HepG2 (cell line): ENCODE results near the gene MIPEP. TPM values are rescaled to one million over a fixed set of nuclear protein-coding genes. Genes with fewer than 3 reads are reported as not detected.

Source experiments
- ATAC-seq: fragments of 200-7000 bp; cut with Tn5 transposase; 3 replicates; pipeline ENCODE4 v1.9.1; 2020; ENCODE audit warnings: mild to moderate bottlenecking, moderate library complexity
- BruUV-seq: library from RNA; stranded (reverse); fragments of 400-500 nt; replicated peaks from 2 replicates; lab custom pipeline; 2021; lab: Mats Ljungman, UMichigan
- CTCF ChIA-PET: fragments of 300-600 bp; formaldehyde crosslinking; extraction: SDS; loops from one replicate; lab custom pipeline; 2021; ENCODE audit warnings: low total read pairs, inconsistent platforms, low intra/inter-chr PET ratio; lab: Yijun Ruan, JAX
- POLR2A ChIA-PET: fragments of 350-600 bp; sonication (Branson Sonifier 250); formaldehyde crosslinking; loops from one replicate; lab custom pipeline; 2020; ENCODE audit warnings: antibody characterized with exemption, inconsistent platforms; lab: Yijun Ruan, JAX
- DNase-seq: peaks from one replicate; pipeline ENCODE4 v3.0.0-alpha.2; 2015; ENCODE audit warnings: low spot score
- FAIRE-seq: peaks from 3 replicates; lab custom pipeline; 2011; peaks lifted over from hg19 to GRCh38; lab: Jason Lieb, UNC
- H2AFZ ChIP-seq: one replicate; pipeline ENCODE4 v1.6.1; 2011; ENCODE audit warnings: low read length, inconsistent platforms
- H3K27ac ChIP-seq: fragments of 300-600 bp; 3 replicates; pipeline ENCODE4 v1.8.0; 2011; ENCODE audit warnings: mixed run types, mild to moderate bottlenecking, mixed read lengths, low read length, inconsistent platforms; ENCODE audit not compliant: insufficient read depth; ENCODE audit errors: extremely low read length
- H3K27me3 ChIP-seq, 2 experiments: fragments of 200-600 bp in 1 of 2; 2 replicates in 1 of 2; 3 replicates in 1 of 2; pipeline versions ENCODE4 v1.6.0 to v1.8.0; 2011; ENCODE audit warnings: low read length in 2 of 2, mild to moderate bottlenecking in 2 of 2, moderate library complexity in 2 of 2, inconsistent platforms in 1 of 2; ENCODE audit not compliant: insufficient read depth in 2 of 2, control insufficient read depth in 1 of 2
- H3K36me3 ChIP-seq, 2 experiments: fragments of 200-600 bp in 1 of 2; replicated peaks in 1 of 2; 2 replicates in 1 of 2; 3 replicates in 1 of 2; pipeline versions ENCODE4 v1.5.1 to v1.8.0; 2011; ENCODE audit warnings: low read length in 2 of 2, inconsistent platforms in 1 of 2; ENCODE audit not compliant: insufficient read depth in 2 of 2, control insufficient read depth in 1 of 2
- H3K4me1 ChIP-seq: 2 replicates; pipeline ENCODE4 v1.5.1; 2012; ENCODE audit warnings: low read length, inconsistent platforms; ENCODE audit not compliant: insufficient read depth
- H3K4me2 ChIP-seq: 2 replicates; pipeline ENCODE4 v1.6.0; 2011; ENCODE audit warnings: low read depth, low read length, inconsistent platforms
- H3K4me3 ChIP-seq, 3 experiments: fragments of 200-600 bp in 1 of 3; sonication (generic), shearing (Covaris generic) in 1 of 3; replicated peaks in 1 of 3; 2 replicates each; pipeline ENCODE4 v1.5.1; 2011 to 2016; ENCODE audit warnings: low read length in 3 of 3, inconsistent platforms in 2 of 3, low read depth in 2 of 3, mild to moderate bottlenecking in 2 of 3, control low read depth in 1 of 3, mixed read lengths in 1 of 3; ENCODE audit not compliant: insufficient read depth in 1 of 3
- H3K79me2 ChIP-seq: one replicate; pipeline ENCODE4 v1.6.1; 2011; ENCODE audit warnings: low read length, inconsistent platforms; ENCODE audit not compliant: insufficient read depth
- H3K9ac ChIP-seq: 2 replicates; pipeline ENCODE4 v1.6.0; 2011; ENCODE audit warnings: mild to moderate bottlenecking, low read depth, low read length, inconsistent platforms; ENCODE audit not compliant: insufficient read depth
- H3K9me3 ChIP-seq: 2 replicates; pipeline ENCODE4 v1.5.1; 2012; ENCODE audit warnings: mild to moderate bottlenecking, low read length
- H4K20me1 ChIP-seq: 2 replicates; pipeline ENCODE4 v1.6.0; 2011; ENCODE audit warnings: inconsistent platforms, mild to moderate bottlenecking, low read length, moderate library complexity; ENCODE audit not compliant: insufficient read depth
- CC2D1A ChIP-seq: sonication (generic); formaldehyde crosslinking; IDR thresholded peaks from 2 replicates; pipeline ENCODE4 v1.8.1; 2023; ENCODE audit warnings: mild to moderate bottlenecking, missing genetic modification reagents
- FOXK2 ChIP-seq: fragments of 450-650 bp; IDR thresholded peaks from 2 replicates; pipeline ENCODE4 v1.6.1; 2016
- HDAC2 ChIP-seq: sonication (generic); formaldehyde crosslinking; IDR thresholded peaks from 2 replicates; pipeline ENCODE4 v1.4.0; 2020; ENCODE audit warnings: missing genetic modification reagents
- KDM5A ChIP-seq: fragments of 200-600 bp; sonication (generic); IDR thresholded peaks from 2 replicates; pipeline ENCODE4 v1.7.0; 2018; ENCODE audit warnings: antibody characterized with exemption, mild to moderate bottlenecking, low read length, borderline replicate concordance
- KLF13 ChIP-seq: sonication (generic); formaldehyde crosslinking; IDR thresholded peaks from 2 replicates; pipeline ENCODE4 v1.4.0; 2020; ENCODE audit warnings: mild to moderate bottlenecking, missing genetic modification reagents
- MYC ChIP-seq: sonication (generic); formaldehyde crosslinking; IDR thresholded peaks from 2 replicates; pipeline ENCODE4 v1.9.0; 2021; ENCODE audit warnings: missing genetic modification reagents, borderline replicate concordance
- RXRA ChIP-seq: sonication (generic); formaldehyde crosslinking; IDR thresholded peaks from 2 replicates; pipeline ENCODE4 v1.5.1; 2020; ENCODE audit warnings: missing genetic modification reagents
- SMAD3 ChIP-seq: sonication (generic); formaldehyde crosslinking; IDR thresholded peaks from 2 replicates; pipeline ENCODE4 v1.4.0; 2020; ENCODE audit warnings: missing genetic modification reagents
- SMARCE1 ChIP-seq: fragments of 450-650 bp; IDR thresholded peaks from 2 replicates; pipeline ENCODE4 v1.6.1; 2017; ENCODE audit warnings: borderline replicate concordance
- SOX5 ChIP-seq: IDR thresholded peaks from 2 replicates; pipeline ENCODE4 v1.6.1; 2016; ENCODE audit warnings: borderline replicate concordance
- SP140L ChIP-seq: sonication (generic); formaldehyde crosslinking; IDR thresholded peaks from 2 replicates; pipeline ENCODE4 v1.4.0; 2020; ENCODE audit warnings: missing genetic modification reagents, borderline replicate concordance
- ZNF317 ChIP-seq: sonication (generic); formaldehyde crosslinking; IDR thresholded peaks from 2 replicates; pipeline ENCODE4 v1.5.0; 2020; ENCODE audit warnings: mild to moderate bottlenecking, missing genetic modification reagents
- ZNF333 ChIP-seq: sonication (generic); formaldehyde crosslinking; IDR thresholded peaks from 2 replicates; pipeline ENCODE4 v1.4.0; 2020; ENCODE audit warnings: mild to moderate bottlenecking, missing genetic modification reagents, borderline replicate concordance
- ZNF563 ChIP-seq: sonication (generic); formaldehyde crosslinking; IDR thresholded peaks from 2 replicates; pipeline ENCODE4 v1.8.0; 2022; ENCODE audit warnings: mild to moderate bottlenecking, moderate library complexity, missing genetic modification reagents
- ZNF768 ChIP-seq: sonication (generic); formaldehyde crosslinking; IDR thresholded peaks from 2 replicates; pipeline ENCODE4 v1.4.0; 2020; ENCODE audit warnings: missing genetic modification reagents
- ZNF776 ChIP-seq: sonication (generic); formaldehyde crosslinking; IDR thresholded peaks from 2 replicates; pipeline ENCODE4 v1.4.0; 2020; ENCODE audit warnings: mild to moderate bottlenecking, missing genetic modification reagents
- WGBS: methylation state at CpG from one replicate; pipeline ENCODE4 v1.1.6; 2017; ENCODE audit warnings: low lambda C conversion rate; 5-methylcytosine and 5-hydroxymethylcytosine counted together
- in situ Hi-C: cut with HindIII; loops from 2 replicates; pipeline ENCODE4 v1.10.0; 2017; ENCODE audit warnings: low pct_unique_long_range_greater_than_20kb; ENCODE audit not compliant: extremely low pct_ligation_motif_present
- intact Hi-C: fragments of 100-400 bp; cut with micrococcal nuclease; formaldehyde crosslinking; loops from one replicate; pipeline ENCODE4 v1.10.0; 2022; ENCODE audit not compliant: unreplicated experiment
- polyA plus RNA-seq, 8 experiments: library from polyadenylated mRNA; depleted of rRNA in 3 of 8; stranded (reverse) in 7 of 8; unstranded in 1 of 8; fragments of >200 nt; fragmentation: Illumina TruSeq in 4 of 8; extraction: Trizol in 4 of 8; gene quantifications; 2 replicates each; pipeline versions ENCODE4 v1.2.1 to v1.2.3, GENCODE V29; 2011 to 2016; ENCODE audit warnings: low read depth in 4 of 8, missing spikeins in 1 of 8, mixed read lengths in 1 of 8; ENCODE audit not compliant: insufficient read depth in 1 of 8
- total RNA-seq, 5 experiments: library from RNA; depleted of rRNA; stranded (reverse); fragments of >200 nt; fragmentation: Illumina TruSeq; extraction: Trizol; gene quantifications; 2 replicates each; pipeline ENCODE4 v1.2.3, GENCODE V29; 2016; ENCODE audit warnings: low read depth in 1 of 5
- TF ChIP-seq, protein P1 (sequence below): sonication (generic); formaldehyde crosslinking; IDR thresholded peaks from 2 replicates; pipeline ENCODE4 v1.8.1; 2022; ENCODE audit warnings: mild to moderate bottlenecking, missing genetic modification reagents
- TF ChIP-seq, protein P2 (sequence below): sonication (generic); formaldehyde crosslinking; IDR thresholded peaks from 2 replicates; pipeline ENCODE4 v1.9.0; 2021; ENCODE audit warnings: missing genetic modification reagents, borderline replicate concordance

The MIPEP gene
- total and polyA plus RNA-seq, 2 of the 13 experiments (the other 11 are each of a cell fraction or from before 2014, with no cell fraction given) = 9.3 to 24.1 TPM

DNA sequence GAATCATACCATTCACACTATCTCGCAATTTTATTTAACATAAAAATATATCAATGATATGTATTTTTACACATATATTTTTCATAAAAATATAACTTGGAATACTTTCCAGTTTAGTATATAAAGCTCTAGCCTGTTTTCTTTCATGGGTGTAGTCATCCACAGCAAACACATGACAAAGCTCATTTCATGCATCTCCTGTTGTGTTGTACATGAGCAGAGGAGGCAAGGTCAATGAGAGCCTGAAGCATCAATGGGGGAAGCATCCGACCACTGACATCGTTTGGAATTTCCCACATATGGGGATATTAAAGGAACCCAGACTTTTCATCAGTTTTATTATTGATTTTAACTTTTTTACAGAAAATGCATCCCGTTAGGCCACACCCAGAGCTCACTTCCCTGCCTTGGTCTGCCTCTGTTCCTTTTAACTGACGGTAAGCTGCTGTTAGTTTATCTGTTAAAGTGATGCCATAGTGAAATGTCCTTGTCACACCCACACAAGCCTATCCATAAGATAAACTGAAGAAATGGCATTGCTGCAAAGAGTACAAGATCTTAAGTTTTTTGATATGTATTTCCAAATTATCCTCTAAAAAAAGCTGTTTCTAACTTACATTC, 44.0 kb downstream of the MIPEP start:
- no peak for ATAC-seq
- H3K27ac ChIP-seq = no peak overlapping the region
- intact Hi-C loops (no loop called here), in situ Hi-C loops (no loop called here)
- H3K4me3 ChIP-seq = no peak overlapping the region
- no peaks in the 10 kb centered on the region for H3K9me3 ChIP-seq
- DNase-seq = no peak
- H3K4me2 ChIP-seq = no peak overlapping the region
- TF ChIP-seq SP140L (CRISPR knock-in tag) = no peak
- TF ChIP-seq HDAC2 = no peak
- no peak for TF ChIP-seq KDM5A
- TF ChIP-seq SMARCE1 = no peak
- TF ChIP-seq KLF13 (CRISPR knock-in tag) = no peak
- no peak for TF ChIP-seq ZNF768
- no peak for TF ChIP-seq ZNF563 (CRISPR knock-in tag)
- no peaks in the 10 kb centered on the region for H3K27me3 ChIP-seq
- no peak overlapping the region for H3K9ac ChIP-seq
- BruUV-seq = no TSS peak
- peaks cover 0 to 2% of the 10 kb centered on the region in 2 experiments; a peak in 1 of 5 replicates for H3K36me3 ChIP-seq
- CTCF ChIA-PET = no interaction called here
- no peak for FAIRE-seq
- H3K4me1 ChIP-seq = no peaks in the 10 kb centered on the region
- H3K79me2 ChIP-seq = no peaks in the 10 kb centered on the region
- POLR2A ChIA-PET = no interaction called here
- no peak overlapping the region for H2AFZ ChIP-seq
- H4K20me1 ChIP-seq = no peaks in the 10 kb centered on the region
- WGBS = 93% methylated on average over 5 of the region's 5 CpGs

DNA sequence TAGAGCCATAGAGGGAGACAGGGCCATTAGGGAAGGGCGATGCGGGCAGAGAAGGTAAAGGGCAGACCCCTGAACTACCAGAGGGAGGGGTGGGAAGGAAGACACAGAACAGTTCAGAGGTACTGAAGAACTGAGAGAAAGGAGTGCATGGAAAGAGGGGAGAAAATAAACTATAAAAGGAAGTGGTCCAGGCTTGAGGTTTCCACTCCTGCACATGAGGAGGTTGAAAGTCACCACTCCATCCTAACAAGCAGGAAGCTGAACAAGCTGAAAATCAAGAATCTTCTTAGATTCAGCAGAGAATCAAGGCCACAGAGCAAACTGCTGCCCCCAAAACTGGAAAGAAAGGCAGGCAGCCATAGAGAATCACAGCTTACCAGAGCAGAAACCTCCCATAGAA, 45.1 kb downstream of the MIPEP start:
- no peak overlapping the region for H3K9ac ChIP-seq
- in situ Hi-C loops = no loop called here
- no peaks in the 10 kb centered on the region for H3K4me1 ChIP-seq
- FAIRE-seq (no peak), DNase-seq (no peak), ATAC-seq (no peak)
- ChIA-PET POLR2A (no interaction called here), CTCF (no interaction called here)
- H4K20me1 ChIP-seq = no peaks in the 10 kb centered on the region
- peaks cover 0 to 2% of the 10 kb centered on the region in 2 experiments; a peak in 1 of 5 replicates for H3K36me3 ChIP-seq
- H3K27ac ChIP-seq = no peak overlapping the region
- H3K4me2 ChIP-seq = no peak overlapping the region
- intact Hi-C loops = no loop called here
- BruUV-seq = no TSS peak
- no peaks in the 10 kb centered on the region for H3K79me2 ChIP-seq
- no peaks in the 10 kb centered on the region for H3K27me3 ChIP-seq
- no peaks in the 10 kb centered on the region for H3K9me3 ChIP-seq
- H3K4me3 ChIP-seq = no peak overlapping the region
- no peak overlapping the region for H2AFZ ChIP-seq
- 100% methylated on average over 2 of the region's 2 CpGs for WGBS
- no peak for TF ChIP-seq MYC (CRISPR knock-in tag)
- TF ChIP-seq, protein P1, sequence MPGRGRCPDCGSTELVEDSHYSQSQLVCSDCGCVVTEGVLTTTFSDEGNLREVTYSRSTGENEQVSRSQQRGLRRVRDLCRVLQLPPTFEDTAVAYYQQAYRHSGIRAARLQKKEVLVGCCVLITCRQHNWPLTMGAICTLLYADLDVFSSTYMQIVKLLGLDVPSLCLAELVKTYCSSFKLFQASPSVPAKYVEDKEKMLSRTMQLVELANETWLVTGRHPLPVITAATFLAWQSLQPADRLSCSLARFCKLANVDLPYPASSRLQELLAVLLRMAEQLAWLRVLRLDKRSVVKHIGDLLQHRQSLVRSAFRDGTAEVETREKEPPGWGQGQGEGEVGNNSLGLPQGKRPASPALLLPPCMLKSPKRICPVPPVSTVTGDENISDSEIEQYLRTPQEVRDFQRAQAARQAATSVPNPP = no peak
- TF ChIP-seq ZNF333 (CRISPR knock-in tag) = no peak
- TF ChIP-seq ZNF317 (CRISPR knock-in tag) = no peak
- TF ChIP-seq SOX5 (CRISPR knock-in tag) = no peak
- no peak for TF ChIP-seq FOXK2
- TF ChIP-seq ZNF563 (CRISPR knock-in tag) = no peak
- no peak for TF ChIP-seq SMAD3 (CRISPR knock-in tag)
- TF ChIP-seq ZNF776 (CRISPR knock-in tag) = no peak
- no peak for TF ChIP-seq CC2D1A
- no peak for TF ChIP-seq RXRA
- TF ChIP-seq, protein P2, sequence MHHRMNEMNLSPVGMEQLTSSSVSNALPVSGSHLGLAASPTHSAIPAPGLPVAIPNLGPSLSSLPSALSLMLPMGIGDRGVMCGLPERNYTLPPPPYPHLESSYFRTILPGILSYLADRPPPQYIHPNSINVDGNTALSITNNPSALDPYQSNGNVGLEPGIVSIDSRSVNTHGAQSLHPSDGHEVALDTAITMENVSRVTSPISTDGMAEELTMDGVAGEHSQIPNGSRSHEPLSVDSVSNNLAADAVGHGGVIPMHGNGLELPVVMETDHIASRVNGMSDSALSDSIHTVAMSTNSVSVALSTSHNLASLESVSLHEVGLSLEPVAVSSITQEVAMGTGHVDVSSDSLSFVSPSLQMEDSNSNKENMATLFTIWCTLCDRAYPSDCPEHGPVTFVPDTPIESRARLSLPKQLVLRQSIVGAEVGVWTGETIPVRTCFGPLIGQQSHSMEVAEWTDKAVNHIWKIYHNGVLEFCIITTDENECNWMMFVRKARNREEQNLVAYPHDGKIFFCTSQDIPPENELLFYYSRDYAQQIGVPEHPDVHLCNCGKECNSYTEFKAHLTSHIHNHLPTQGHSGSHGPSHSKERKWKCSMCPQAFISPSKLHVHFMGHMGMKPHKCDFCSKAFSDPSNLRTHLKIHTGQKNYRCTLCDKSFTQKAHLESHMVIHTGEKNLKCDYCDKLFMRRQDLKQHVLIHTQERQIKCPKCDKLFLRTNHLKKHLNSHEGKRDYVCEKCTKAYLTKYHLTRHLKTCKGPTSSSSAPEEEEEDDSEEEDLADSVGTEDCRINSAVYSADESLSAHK (CRISPR knock-in tag) = no peak
